ENCODE data around the gene TMEFF2.
A peak's percentile ranks its signal among the peaks of the same experiment; 100 is the strongest.
"Not testable (repeated sequence)": the region's sequence is repeated elsewhere in the genome, so short reads cannot be mapped to it uniquely, and the experiment has no call there.

The TMEFF2 gene

DNA sequence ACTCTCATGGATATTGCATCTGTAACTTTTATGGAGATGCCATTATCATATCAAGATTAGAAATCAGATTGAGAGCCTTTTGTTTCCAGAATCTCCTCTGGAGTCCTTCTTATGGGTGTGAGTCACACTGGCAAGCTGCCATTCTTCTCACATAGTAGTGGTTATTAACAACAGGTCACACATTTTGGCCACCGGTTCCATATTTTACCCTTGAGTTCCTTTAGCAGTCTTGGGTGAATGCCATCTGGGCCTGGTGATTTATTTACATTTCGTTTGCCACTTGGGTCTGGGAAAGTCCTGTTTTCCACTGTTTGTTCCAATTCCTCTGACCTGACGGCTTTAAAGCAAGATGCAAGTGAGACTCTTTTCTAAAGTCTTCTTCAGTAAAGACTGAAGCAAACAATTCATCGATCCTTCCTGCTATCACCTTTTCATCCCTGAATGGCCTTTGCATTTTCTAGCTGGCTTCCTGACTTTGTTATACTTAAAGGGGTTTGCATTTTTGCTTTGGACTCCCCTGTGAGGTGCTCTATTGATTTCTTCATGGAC lies 267.3 kb downstream of the TMEFF2 start:
- peak; percentile 41 for DNase-seq

DNA sequence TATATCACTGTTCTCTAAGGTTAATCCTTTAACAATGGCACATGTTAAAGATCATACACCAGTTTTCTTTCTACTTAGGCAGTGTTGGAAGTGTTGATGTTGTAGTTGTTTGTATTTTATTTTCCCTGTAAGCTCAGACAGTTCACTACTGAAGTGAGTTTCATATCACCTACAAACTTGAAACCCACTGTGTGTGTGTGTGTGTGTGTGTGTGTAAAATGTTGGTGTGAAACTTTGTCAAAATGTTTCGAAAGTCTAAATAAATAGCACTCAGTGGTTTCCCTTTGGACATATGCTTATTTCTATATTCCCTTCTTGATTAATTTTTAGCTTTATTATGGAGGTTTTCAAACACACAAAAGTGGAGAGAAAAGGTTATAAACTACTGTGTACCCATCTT lies 268.1 kb downstream of the TMEFF2 start:
- no peak for DNase-seq

DNA sequence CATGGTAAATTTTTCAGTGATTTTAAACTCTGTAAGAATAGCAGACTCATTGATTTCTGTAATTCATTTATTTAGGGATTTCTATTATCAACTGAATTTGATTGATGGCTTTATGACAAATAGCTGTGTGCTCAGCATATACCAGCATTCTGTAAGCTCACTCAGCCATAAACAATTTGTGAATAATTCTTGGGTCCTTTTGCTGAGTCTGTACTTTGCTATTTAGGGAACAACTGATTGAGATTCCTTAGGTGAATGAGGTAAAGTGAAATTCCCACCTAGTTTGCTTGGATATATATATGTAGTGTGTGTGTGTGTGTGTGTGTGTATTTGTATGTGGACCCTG lies 271.1 kb downstream of the TMEFF2 start:
- DNase-seq = no peak

DNA sequence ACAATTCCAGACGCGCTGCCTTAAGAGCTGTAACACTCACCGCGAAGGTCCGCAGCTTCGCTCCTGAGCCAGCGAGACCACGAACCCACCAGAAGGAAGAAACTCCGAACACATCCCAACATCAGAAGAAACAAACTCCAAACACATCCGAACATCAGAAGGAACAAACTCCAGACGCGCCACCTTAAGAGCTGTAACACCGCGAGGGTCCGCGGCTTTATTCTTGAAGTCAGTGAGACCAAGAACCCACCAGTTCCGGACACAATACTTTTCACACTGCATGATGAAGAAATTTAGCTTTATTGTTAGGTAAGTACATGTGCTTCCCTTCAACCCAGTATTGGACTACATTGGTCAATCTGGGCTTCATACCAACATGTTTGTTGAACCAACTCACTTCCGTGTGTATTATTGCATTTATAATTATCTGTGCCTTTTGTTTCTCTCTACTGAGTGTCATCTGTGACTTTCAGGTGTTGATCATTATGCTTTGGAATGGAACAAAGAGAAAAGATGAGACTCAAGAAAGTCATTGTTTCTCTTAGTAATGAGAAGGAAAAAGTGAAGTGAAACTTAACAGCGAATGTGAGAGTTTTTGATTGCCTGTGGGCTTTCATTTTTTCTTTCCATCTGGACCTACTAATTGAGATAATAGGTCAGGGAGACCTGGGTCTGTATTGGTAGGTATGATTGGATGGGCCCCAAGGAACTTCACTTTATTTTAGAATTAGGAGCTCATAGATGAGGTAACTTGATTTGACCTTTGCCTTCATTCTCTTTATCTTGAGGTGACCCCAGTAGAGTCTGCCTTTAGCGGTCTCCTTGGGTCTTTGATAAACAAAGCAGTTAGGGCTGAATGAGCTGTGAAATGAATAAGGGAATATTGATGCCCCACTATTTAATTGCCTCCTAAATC lies 271.7 kb downstream of the TMEFF2 start:
- DNase-seq = no peak

DNA sequence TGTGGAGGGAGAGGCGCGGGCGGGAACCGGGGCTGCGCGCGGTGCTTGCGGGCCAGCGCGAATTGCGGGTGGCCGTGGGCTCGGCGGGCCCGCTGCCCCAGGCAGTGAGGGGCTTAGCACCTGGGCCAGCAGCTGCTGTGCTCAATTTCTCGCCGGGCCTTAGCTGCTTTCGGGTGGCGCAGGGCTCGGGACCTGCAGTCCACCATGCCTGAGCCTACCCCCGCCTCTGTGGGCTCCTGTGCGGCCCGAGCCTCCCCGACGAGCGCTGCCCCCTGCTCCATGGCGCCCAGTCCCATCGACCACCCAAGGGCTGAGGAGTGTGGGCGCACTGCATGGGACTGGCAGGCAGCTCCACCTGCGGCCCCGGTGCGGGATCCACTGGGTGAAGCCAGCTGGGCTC lies 273.1 kb downstream of the TMEFF2 start:
- DNase-seq = not testable (repeated sequence)

DNA sequence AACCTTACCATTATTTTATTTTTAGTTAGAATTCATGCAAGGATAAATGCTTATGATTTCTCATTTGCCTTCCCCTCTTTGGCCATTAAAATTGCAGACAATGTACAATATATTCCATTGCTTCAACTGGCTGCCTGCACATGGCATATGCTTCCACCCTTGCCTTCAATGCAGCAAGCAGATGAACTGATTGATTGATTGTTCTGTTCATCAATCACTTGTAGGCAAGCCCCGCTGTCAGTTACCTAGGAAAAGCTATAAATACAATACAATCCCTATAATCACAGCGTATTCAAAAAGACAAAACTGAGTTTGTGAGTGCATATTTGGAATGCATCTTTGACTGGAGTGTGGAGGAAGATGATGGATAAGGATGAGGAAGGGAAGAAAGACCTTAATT lies 274.2 kb downstream of the TMEFF2 start:
- DNase-seq = no peak

DNA sequence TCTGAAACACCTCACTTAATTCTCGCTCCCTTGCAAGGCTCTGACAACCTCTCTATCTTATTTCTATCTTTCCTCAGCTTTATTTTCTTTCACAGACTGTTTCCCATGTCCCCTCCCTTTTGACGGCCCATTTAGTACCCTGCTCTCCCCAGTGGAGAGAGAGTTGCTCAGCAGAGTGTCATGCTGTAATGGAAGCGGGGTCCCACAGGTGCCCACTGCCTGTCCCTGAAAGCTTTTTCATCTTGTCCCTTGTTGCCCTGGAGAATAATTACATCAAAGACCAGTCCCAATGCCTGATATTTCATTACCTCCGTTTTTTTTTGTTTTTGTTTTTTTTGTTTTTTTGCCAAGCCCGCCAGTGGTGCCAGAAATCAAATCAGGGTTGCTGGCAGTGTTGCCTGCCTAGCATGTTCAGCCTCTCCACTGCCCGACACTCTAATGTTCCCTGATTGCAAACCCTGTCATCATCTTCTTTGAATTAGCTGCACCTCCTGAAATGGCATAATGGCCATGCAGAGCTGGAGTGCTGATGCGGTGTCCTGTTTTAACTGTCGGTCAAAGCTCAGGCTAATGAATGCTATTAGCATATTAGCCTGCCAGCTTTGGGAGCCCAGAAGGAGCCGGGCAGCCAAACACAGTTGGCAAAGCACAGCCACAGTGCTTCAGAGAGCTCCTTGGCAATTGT lies 276.6 kb downstream of the TMEFF2 start:
- DNase-seq = no peak

DNA sequence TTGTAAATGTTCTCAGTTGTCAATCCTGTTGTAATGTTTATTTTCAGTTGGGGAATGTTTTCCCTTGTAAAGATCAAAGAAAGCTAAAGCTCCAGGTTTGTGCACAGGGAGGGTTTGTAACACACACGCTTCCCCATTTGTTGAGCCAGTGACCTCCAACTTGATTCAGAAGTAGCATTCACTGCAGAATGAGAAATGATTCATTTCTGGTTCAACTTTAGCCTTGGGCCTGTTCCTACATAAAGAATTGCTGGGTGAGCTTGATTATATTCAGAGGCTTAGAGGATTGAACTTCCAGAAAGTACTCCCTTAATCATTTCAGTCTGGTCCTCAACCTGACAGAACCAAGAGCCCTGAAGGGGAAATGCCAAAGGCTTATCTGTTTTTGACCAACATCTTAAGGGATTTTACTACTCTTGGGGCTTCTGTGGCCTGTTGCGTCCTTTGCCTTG lies 277.3 kb downstream of the TMEFF2 start:
- no peak for DNase-seq

DNA sequence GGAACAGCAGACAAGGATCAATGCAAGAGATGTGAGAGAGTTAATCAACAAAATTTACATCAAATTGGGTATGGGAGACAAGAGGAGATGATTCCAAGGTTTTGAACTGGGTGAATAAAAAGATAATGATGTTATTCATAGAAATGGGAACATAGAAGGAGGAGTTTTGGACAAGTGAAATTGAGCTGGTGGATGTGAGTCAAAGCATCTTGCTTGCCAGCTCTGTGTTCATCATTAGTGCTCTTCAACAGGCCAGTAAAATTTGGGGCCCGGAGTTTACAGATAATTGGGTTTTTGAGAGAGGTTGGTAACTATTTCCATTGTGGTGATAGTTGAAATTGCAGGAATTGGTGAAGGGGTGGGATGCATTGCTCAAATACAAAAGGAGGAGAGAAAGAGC lies 277.9 kb downstream of the TMEFF2 start:
- no peak for DNase-seq

DNA sequence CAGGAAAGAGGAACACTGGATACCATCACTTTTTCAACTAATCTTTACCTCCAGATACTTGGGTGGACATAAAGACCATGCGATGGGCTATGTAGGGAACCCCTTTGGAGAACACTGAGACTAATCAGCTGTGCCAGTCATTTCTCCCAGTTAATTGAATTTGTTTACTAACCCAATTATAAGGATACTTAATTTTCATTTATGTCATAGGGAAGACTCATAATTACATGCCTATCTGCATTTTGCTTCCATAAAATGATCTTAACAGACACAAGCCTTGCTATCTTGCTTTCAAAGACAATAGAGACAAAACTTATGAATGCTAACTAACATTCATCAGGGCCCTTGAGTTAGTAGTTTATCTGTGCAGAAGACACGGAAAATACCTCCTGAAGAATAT lies 279.0 kb downstream of the TMEFF2 start:
- DNase-seq = no peak

DNA sequence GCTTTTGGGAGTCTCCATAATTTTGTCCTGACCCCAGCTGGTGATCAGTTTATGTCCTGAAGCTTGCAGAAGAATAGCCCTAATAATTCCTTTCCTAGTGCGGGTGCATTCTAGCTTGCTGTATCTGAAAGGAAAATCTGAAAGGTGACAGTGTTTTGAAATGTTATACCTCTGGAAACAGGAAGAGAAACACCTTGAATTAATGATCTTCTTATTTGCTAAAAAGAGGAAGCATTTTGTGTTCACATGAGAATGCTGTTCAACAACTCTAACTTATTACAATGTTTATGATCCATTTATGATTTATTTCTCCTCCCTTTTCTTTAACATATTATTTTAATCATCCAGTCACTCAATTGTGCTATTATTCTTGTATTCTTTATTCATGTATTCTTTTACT lies 280.9 kb downstream of the TMEFF2 start:
- DNase-seq = no peak

DNA sequence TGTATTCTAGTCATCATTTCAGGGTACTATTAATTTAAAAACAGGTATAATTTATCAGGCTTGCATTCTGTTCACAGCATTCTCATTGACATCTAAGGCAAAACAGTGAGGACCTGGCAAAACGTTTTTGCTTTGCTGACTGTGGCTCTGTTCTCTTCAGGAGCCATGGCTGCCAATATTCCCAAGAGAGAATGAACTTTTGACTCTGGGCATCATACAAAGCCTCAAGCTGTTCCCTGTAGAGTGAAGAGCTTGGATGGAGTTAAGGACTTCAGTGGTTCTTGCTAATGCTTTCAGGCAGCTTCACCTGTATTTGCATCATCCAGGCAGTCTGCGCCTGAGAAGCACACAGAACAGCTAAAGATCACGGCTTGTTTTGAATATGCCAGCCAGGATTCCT lies 282.0 kb downstream of the TMEFF2 start:
- no peak for DNase-seq

DNA sequence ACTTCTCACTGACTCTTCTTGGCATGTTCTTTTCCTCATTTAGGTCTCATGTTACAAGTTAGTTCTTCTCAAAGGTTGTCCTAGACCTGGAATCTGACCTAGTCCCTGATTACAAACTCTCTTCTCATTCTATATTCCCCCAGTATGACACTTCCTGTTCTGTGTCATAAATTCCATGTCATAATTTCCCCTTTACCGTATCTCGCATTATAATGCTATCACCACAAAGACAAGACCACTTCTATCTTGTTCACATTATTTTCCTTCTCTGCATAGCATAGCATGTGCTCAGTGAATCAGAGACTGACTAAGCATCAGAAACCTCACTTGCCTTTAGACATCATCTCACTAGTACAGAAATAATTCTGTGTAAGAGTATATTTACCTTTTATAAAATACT lies 284.2 kb downstream of the TMEFF2 start:
- DNase-seq = peak; percentile 80

DNA sequence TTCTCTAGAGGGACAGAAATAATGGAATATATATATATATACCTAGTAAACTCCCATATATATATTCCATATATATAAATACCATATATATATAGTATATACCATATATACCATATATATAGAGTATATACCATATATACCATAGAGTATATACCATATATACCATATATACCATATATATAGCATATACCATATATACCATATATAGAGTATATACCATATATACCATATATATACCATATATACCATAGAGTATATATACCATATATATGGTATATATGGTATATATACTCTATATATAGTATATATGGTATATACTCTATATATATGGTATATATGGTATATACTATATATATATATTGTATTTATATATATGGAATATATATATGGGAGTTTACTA lies 285.9 kb downstream of the TMEFF2 start:
- no peak for DNase-seq

DNA sequence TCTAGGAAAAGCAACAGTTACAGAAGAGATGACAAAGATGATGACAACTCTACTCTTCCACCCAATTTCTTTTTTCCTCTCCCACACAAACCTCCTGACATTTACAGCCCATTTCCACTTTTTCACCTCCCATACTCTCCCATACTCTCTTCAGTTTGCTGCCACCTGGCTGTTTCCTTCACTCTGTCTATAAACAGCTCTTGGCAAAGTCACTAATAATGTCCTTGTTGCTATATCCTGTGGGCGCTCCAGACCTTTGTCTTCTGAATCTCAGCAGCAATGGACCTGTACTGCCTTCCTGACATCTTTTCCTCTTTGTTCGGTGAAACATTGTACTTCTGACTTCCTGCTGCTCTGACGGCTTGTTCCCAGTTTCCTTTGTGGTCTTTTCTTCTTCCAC lies 287.2 kb downstream of the TMEFF2 start:
- DNase-seq = no peak

DNA sequence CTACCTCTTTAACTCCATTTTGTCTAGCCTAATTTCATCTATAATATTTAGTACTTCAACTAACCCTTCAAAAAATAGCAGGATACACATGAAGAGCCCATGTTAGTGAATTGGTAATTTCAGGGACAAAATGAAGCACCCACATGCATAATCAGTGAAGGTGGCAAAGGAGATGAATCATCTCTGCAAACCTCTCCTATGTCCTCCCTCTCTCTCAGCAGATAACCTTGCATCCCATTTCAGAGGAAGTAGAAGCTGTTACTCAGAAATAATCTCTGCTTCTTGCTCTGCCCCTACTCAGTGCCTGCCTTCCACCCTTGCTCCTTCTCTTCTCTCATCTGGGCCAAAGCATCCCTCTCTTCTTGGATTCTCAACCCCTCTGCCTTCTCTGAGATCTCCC lies 287.6 kb downstream of the TMEFF2 start:
- peak; percentile 8 for DNase-seq

DNA sequence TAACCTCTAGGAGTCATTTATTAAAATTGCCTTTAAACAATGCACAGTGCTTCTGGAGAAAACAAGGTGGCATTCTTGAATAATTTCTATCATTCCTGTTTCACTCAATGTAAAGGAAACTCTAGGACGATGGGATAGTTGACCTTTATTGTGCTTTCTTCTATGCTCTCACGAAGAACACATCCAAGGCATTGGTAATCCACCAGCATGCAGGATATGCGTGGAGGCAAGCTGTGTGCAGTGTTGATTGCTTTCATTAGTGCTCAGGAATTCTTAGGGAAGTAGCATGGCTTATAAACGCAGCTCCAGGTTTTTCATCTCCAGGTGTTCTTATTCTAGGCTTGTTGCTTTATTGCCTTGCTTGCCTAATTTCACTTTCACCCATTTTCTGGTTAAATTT lies 289.4 kb downstream of the TMEFF2 start:
- no peak for DNase-seq

DNA sequence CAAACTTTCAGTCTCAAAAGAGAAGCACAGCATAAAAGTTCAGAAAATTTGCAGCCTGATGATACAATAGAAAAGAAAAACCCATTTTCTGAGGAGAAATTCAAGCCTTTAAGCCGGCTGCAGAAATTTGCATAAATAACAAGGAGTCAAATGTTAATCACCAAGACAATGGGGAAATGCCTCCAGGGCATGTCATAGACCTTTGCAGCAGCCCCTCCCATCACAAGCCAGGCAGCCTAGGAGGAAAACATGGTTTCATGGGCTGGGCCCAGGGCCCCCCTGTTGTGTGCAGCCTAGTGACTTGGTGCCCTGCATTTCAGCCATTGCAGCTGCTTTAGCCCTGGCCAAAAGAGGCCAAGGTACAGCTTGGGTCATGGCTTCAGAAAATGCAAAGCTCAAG lies 293.7 kb downstream of the TMEFF2 start:
- no peak for DNase-seq

DNA sequence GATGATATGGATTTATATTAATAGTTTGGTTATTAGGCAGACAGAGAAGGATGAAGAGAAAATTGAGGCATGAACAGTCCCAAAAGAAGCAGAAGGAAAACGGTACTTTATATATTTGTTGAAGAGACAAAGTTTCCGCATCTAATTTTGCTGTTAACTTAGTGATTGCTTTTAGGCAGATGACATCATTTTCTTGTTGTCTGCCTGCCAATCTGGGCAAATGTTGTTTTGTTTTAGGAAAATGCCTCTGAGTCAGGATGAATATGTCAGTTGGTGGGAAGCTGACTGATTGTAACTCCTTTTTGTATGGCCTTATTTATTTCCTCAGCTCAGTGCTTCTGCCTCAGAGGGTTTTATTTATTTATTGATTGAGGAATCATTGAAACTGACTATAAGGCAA lies 295.3 kb downstream of the TMEFF2 start:
- no peak for DNase-seq
